GM21360 (cell line): ENCODE results near the gene C2CD4B.

Experiments
- ATAC-seq: cut with Tn5 transposase; IDR thresholded peaks from one replicate; pipeline ENCODE4 v1.9.1; 2021; ENCODE audit warnings: mild to moderate bottlenecking, moderate library complexity; ENCODE audit not compliant: unreplicated experiment

The C2CD4B gene

DNA sequence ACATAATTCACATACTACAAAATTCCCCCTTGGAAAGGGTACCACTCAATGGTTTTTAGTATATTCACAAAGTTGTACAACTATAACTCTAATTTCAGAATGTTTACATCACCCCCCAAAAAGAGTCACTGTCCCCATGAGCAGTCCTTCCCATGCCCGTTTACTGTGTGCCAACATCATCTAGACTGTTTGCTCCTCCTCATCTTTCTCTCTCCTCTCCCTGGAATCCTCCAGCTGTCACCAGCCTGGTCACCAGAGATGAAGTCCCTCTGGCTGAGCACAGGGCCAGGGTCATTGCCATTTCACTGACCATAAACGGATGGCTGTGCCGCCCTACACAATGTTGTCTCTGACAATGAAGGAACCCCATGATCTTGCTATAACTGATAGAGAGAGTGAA, 45.2 kb downstream of the C2CD4B start:
- no peak for ATAC-seq

DNA sequence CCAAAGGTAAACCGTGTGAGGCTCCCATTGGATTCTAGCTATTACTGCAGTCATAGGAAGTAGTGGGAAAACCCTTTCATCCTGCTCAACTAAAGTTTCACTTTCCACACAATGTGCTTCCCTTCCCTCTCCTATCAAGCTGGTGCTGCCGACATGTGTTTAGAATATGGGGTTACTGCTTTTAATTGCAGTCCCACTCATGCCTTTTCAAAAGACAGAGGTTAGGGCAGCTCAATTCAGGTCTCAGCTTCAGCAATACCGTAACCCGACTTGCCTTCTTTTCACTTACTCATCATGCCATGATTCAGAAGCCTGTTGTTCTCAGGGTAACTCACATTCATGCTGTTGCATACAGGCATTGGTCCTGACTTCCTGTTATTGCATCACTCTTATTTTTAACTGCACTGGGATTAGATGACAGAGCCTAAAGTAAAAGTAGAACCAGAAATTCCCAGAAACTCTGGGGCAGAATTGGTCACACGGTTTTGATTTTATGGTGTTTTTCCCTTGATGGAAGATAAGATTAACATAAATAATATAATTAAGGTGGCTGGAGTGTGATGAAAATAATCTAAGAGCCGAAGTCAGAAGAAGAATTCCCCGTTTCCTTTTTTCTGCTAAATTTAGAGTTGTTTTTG, 45.7 kb downstream of the C2CD4B start:
- ATAC-seq: no peak

DNA sequence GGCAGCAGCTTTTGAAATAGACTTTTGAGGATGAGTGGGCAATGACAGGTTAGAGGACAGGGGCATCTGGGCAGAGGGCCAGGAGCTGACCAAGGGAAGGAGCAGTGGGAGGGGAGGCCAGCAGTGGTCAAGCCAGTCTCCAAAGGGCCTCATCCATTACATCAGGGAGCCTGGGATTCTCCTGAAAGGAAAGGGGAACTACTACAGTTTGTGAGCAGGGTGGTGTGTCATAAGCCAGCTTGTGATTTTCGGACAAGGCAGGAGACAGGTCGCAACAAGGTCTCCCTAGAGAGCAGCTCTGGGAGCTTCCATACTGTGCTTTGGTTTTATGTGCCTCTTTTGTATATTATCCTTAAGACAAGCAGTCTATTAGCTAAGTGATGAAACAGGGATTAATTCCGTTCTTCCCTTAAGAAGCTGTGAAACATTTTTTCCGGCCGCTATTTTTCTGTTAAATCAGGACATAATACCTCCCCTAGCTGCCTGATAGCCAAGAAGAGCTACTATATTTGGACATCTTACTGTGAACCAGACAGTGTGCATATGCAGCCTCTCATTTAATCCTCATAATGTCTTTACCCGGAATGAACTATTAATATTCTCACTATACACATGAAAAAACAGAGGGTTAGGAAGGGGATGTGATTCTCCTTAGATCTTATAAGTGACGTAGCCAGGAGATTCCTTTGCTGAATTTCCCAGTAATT, 46.4 kb downstream of the C2CD4B start:
- no peak for ATAC-seq

DNA sequence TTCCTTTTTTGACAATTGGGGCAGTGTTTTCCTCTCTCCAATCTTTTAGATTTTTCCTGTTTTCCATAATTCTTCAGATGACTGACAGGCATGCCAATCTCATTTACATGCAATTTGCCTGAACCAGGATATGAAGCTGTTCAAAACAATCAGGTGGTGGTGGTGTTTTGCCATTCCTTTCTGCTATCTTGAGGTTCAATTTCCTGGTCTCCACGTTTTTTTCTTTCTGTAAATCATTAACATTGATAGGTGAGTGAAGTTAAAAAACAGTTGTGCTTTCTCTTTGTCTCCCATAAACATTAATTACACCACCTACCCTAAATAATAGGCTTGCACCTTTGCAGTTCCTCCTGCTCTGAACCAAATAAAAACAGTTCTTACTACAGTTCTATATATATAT, 49.2 kb downstream of the C2CD4B start:
- no peak for ATAC-seq
